Measurements from ENCODE around the gene NKX2-8. TPM values are rescaled to one million over a fixed set of nuclear protein-coding genes. Genes with fewer than 3 reads are reported as not detected.

The NKX2-8 gene
- not detected in 2 replicates for total RNA-seq

GRCh38 chr14:36582011-36582873 lies at the start of gene NKX2-8:
Gene NKX2-8 (minus strand): TSS chr14:36582614. CDS start chr14:36582389, 225 bp downstream.

Other genes with a start within 250 kb of the NKX2-8 start
- gene NKX2-1, start 62.4 kb downstream of the NKX2-8 start, total RNA-seq: not detected in 2 replicates
- gene PAX9, start 79.2 kb upstream of the NKX2-8 start, total RNA-seq: 0.39 and 2.0 TPM in 2 replicates

Measured in placental epithelial cell (primary cell).